ENCODE measurements around the gene RTTN.

RTTN gene

GRCh38 chr18:70183441-70183840 lies 22.0 kb downstream of the RTTN start:
- H3K27ac ChIP-seq (ENCODE audit: low read length), result no peak overlapping the region
- no peak for DNase-seq
- no peaks in the 10 kb centered on the region for H3K4me1 ChIP-seq (ENCODE audit: insufficient read depth, low read length)

GRCh38 chr18:70182548-70182947 lies 22.9 kb downstream of the RTTN start:
- Histone ChIP-seq H4K20me1 (ENCODE audit: insufficient read depth, low read length) (peaks cover 6% of the 10 kb centered on the region; the same call in 1 of the 2 replicates), H3K4me2 (ENCODE audit: insufficient read depth, low read length) (no peak overlapping the region), H3K4me1 (ENCODE audit: insufficient read depth, low read length) (no peaks in the 10 kb centered on the region), H2AFZ (ENCODE audit: low read depth, low read length) (no peak overlapping the region), H3K27me3 (ENCODE audit: insufficient read depth, low read length, poor library complexity) (no peaks in the 10 kb centered on the region), H3K79me2 (ENCODE audit: insufficient read depth, low read length) (peaks cover 19% of the 10 kb centered on the region), H3K27ac (ENCODE audit: low read length) (no peak overlapping the region), H3K9ac (ENCODE audit: low read depth, low read length) (no peak overlapping the region), H3K4me3 (ENCODE audit: low read depth in 1 of 2, low read length in 2 of 2) (no peak overlapping the region), H3K9me3 (ENCODE audit: insufficient read depth, low read length, severe bottlenecking) (no peaks in the 10 kb centered on the region), H3K36me3 (ENCODE audit: insufficient read depth, low read length) (peaks cover 64% of the 10 kb centered on the region)
- TF ChIP-seq CTCF (IDR thresholded peaks at IDR 0.05; ENCODE audit: borderline replicate concordance, extremely low read depth, low read length, poor library complexity, severe bottlenecking), result no peak
- DNase-seq (no peak), ATAC-seq (ENCODE audit: insufficient read depth, low read depth) (no peak)

More at GRCh38 chr18:70183441-70183840, 22.0 kb downstream of the RTTN start:
- Histone ChIP-seq H3K4me2 (ENCODE audit: insufficient read depth, low read length) (no peak overlapping the region), H3K36me3 (ENCODE audit: insufficient read depth, low read length) (peaks cover 65% of the 10 kb centered on the region), H3K27me3 (ENCODE audit: insufficient read depth, low read length, poor library complexity) (no peaks in the 10 kb centered on the region), H4K20me1 (ENCODE audit: insufficient read depth, low read length) (peaks cover 6% of the 10 kb centered on the region; the same call in 1 of the 2 replicates), H3K9ac (ENCODE audit: low read depth, low read length) (no peak overlapping the region), H2AFZ (ENCODE audit: low read depth, low read length) (no peak overlapping the region), H3K79me2 (ENCODE audit: insufficient read depth, low read length) (peaks cover 19% of the 10 kb centered on the region), H3K4me3 (ENCODE audit: low read depth in 1 of 2, low read length in 2 of 2) (no peak overlapping the region), H3K9me3 (ENCODE audit: insufficient read depth, low read length, severe bottlenecking) (no peaks in the 10 kb centered on the region)
- ATAC-seq (ENCODE audit: insufficient read depth, low read depth), result peak; percentile 56; the same call in 2 of the 3 replicates
- TF ChIP-seq EZH2 (IDR thresholded peaks at IDR 0.05; ENCODE audit: borderline replicate concordance, low read depth, low read length, severe bottlenecking) (no peak), CTCF (IDR thresholded peaks at IDR 0.05; ENCODE audit: borderline replicate concordance, extremely low read depth, low read length, poor library complexity, severe bottlenecking) (no peak)

- no peak for TF ChIP-seq EZH2 (IDR thresholded peaks at IDR 0.05; ENCODE audit: borderline replicate concordance, low read depth, low read length, severe bottlenecking)
- no peak for TF ChIP-seq CTCF (IDR thresholded peaks at IDR 0.05; ENCODE audit: borderline replicate concordance, extremely low read depth, low read length, poor library complexity, severe bottlenecking)
- no peaks in the 10 kb centered on the region for H3K27me3 ChIP-seq (ENCODE audit: insufficient read depth, low read length, poor library complexity)
- H2AFZ ChIP-seq (ENCODE audit: low read depth, low read length), result no peak overlapping the region
- no peaks in the 10 kb centered on the region for H3K4me1 ChIP-seq (ENCODE audit: insufficient read depth, low read length)
- no peak overlapping the region for H3K4me3 ChIP-seq (ENCODE audit: low read depth in 1 of 2, low read length in 2 of 2)
- no peak overlapping the region for H3K27ac ChIP-seq (ENCODE audit: low read length)
- H3K9me3 ChIP-seq (ENCODE audit: insufficient read depth, low read length, severe bottlenecking), result no peaks in the 10 kb centered on the region
- peaks cover 19% of the 10 kb centered on the region for H3K79me2 ChIP-seq (ENCODE audit: insufficient read depth, low read length)
- DNase-seq, result no peak
- peaks cover 6% of the 10 kb centered on the region; the same call in 1 of the 2 replicates for H4K20me1 ChIP-seq (ENCODE audit: insufficient read depth, low read length)
- H3K4me2 ChIP-seq (ENCODE audit: insufficient read depth, low read length), result no peak overlapping the region
- H3K9ac ChIP-seq (ENCODE audit: low read depth, low read length), result no peak overlapping the region
- no peak for ATAC-seq (ENCODE audit: insufficient read depth, low read depth)
- H3K36me3 ChIP-seq (ENCODE audit: insufficient read depth, low read length), result peaks cover 59% of the 10 kb centered on the region
These were observed 23.8 kb downstream of the RTTN start for GRCh38 chr18:70181725-70182124.

GRCh38 chr18:70181015-70181414 lies 24.5 kb downstream of the RTTN start:
- Histone ChIP-seq H3K9ac (ENCODE audit: low read depth, low read length) (no peak overlapping the region), H3K4me2 (ENCODE audit: insufficient read depth, low read length) (no peak overlapping the region), H3K79me2 (ENCODE audit: insufficient read depth, low read length) (peaks cover 15% of the 10 kb centered on the region), H3K4me1 (ENCODE audit: insufficient read depth, low read length) (no peaks in the 10 kb centered on the region), H3K9me3 (ENCODE audit: insufficient read depth, low read length, severe bottlenecking) (no peaks in the 10 kb centered on the region), H3K27ac (ENCODE audit: low read length) (no peak overlapping the region), H4K20me1 (ENCODE audit: insufficient read depth, low read length) (peaks cover 3% of the 10 kb centered on the region; the same call in 1 of the 2 replicates), H3K4me3 (ENCODE audit: low read depth in 1 of 2, low read length in 2 of 2) (no peak overlapping the region), H3K36me3 (ENCODE audit: insufficient read depth, low read length) (peaks cover 58% of the 10 kb centered on the region), H2AFZ (ENCODE audit: low read depth, low read length) (no peak overlapping the region), H3K27me3 (ENCODE audit: insufficient read depth, low read length, poor library complexity) (no peaks in the 10 kb centered on the region)
- no peak for TF ChIP-seq EZH2 (IDR thresholded peaks at IDR 0.05; ENCODE audit: borderline replicate concordance, low read depth, low read length, severe bottlenecking)
- no peak for ATAC-seq (ENCODE audit: insufficient read depth, low read depth)
- DNase-seq, result no peak
